Peyer's patch (tissue), 4 donors: ENCODE measurements around the gene ROBO2.

Experiments used
- CTCF ChIP-seq, 6 experiments: fragments of 450-650 bp in 4 of 6; fragments of 200-600 bp in 2 of 6; sonication (generic) in 1 of 6; IDR thresholded peaks; one replicate each; pipeline ENCODE4 v1.5.1; 2017 to 2019; ENCODE audit warnings: antibody characterized with exemption in 6 of 6, mild to moderate bottlenecking in 3 of 6, moderate library complexity in 1 of 6
- POLR2A ChIP-seq, 2 donors: fragments of 450-650 bp; IDR thresholded peaks; one replicate each; pipeline ENCODE4 v1.5.1; 2017; ENCODE audit warnings: antibody characterized with exemption in 2 of 2, mild to moderate bottlenecking in 2 of 2, moderate library complexity in 2 of 2

- TF ChIP-seq CTCF (IDR thresholded peaks at IDR 0.05) (no peak), POLR2A (IDR thresholded peaks at IDR 0.05) (no peak)
Observed at GRCh38 chr3:77436908-77437307, 397.0 kb downstream of the ROBO2 start.
